Testis (tissue), 3 donors: Measurements from ENCODE around the gene LRIG1. TPM values are rescaled to one million over a fixed set of nuclear protein-coding genes. Genes with fewer than 3 reads are reported as not detected.

Source experiments
- DNase-seq: peaks from one replicate; pipeline ENCODE4 v3.0.0-alpha.2; 2019
- H3K27ac ChIP-seq, 2 donors: fragments of 200-600 bp; sonication (generic); one replicate each; pipeline ENCODE4 v1.5.1; 2019
- H3K27me3 ChIP-seq: fragments of 200-600 bp; sonication (generic); one replicate; pipeline ENCODE4 v1.5.1; 2019
- H3K36me3 ChIP-seq: fragments of 200-600 bp; sonication (generic); one replicate; pipeline ENCODE4 v1.5.1; 2017; ENCODE audit warnings: low read depth; ENCODE audit errors: missing control alignments
- H3K4me1 ChIP-seq: fragments of 200-600 bp; sonication (generic); one replicate; pipeline ENCODE4 v1.5.1; 2019
- H3K4me3 ChIP-seq, 2 donors: fragments of 200-600 bp; sonication (generic); one replicate each; pipeline ENCODE4 v1.5.1; 2017 to 2019
- H3K9me3 ChIP-seq: fragments of 200-600 bp; sonication (generic); one replicate; pipeline ENCODE4 v1.5.1; 2017
- CTCF ChIP-seq, 3 experiments: fragments of 450-650 bp in 2 of 3; fragments of 200-600 bp in 1 of 3; sonication (generic) in 1 of 3; IDR thresholded peaks; one replicate each; pipeline ENCODE4 v1.5.1; 2016 to 2019; ENCODE audit warnings: antibody characterized with exemption in 3 of 3, mild to moderate bottlenecking in 2 of 3, moderate library complexity in 1 of 3
- POLR2A ChIP-seq: fragments of 450-650 bp; IDR thresholded peaks from one replicate; pipeline ENCODE4 v1.6.1; 2017; ENCODE audit warnings: antibody characterized with exemption, mild to moderate bottlenecking, moderate library complexity
- WGBS, 2 donors: methylation state at CpG; one replicate each; pipeline ENCODE4 v1.1.5; 2018; 5-methylcytosine and 5-hydroxymethylcytosine counted together
- intact Hi-C: fragments of 100-400 bp; cut with DNase I; formaldehyde crosslinking; loops from one replicate; pipeline ENCODE4 v1.15.1; 2023; ENCODE audit warnings: low total_unique reads
- polyA plus RNA-seq: library from polyadenylated mRNA; stranded (reverse); fragments of 350-450 nt; fragmentation: Illumina TruSeq; extraction: RNeasy Lipid Tissue Mini Kit (QIAGEN cat#74804); gene quantifications from one replicate; pipeline ENCODE4 v1.2.3, GENCODE V29; 2014; ENCODE audit warnings: low read depth, low replicate concordance; ENCODE audit not compliant: insufficient read depth
- total RNA-seq, 2 donors: library from RNA; depleted of rRNA; stranded (reverse); fragments of >200 nt; gene quantifications; one replicate each; pipeline ENCODE4 v1.2.3, GENCODE V29; 2016

Gene LRIG1
- total and polyA plus RNA-seq, 3 donors from 2014 or later: 62.7 to 107 (median 77.9) TPM

- no peak for DNase-seq
- intact Hi-C loops: no loop called here
- Histone ChIP-seq H3K27me3 (no peaks in the 10 kb centered on the region), H3K4me1 (peaks cover 10% of the 10 kb centered on the region), H3K27ac (no peak overlapping the region), H3K9me3 (no peaks in the 10 kb centered on the region), H3K36me3 (no peaks in the 10 kb centered on the region), H3K4me3 (no peak overlapping the region)
- no peak for TF ChIP-seq CTCF (IDR thresholded peaks at IDR 0.05)
- no peak for TF ChIP-seq POLR2A
- WGBS, 2 donors: 86 to 87% methylated on average over 9 of the region's 9 CpGs
Observed at GRCh38 chr3:66476852-66477381, 23.9 kb downstream of the LRIG1 start.

- H3K27ac ChIP-seq: no peak overlapping the region
- H3K4me3 ChIP-seq: no peak overlapping the region
- peaks cover 2% of the 10 kb centered on the region for H3K4me1 ChIP-seq
- H3K9me3 ChIP-seq: no peaks in the 10 kb centered on the region
- H3K27me3 ChIP-seq: no peaks in the 10 kb centered on the region
- 80% methylated on average over 9 of the region's 9 CpGs for WGBS, 2 donors
- DNase-seq: no peak
- intact Hi-C loops: no loop called here
- H3K36me3 ChIP-seq: no peaks in the 10 kb centered on the region
- TF ChIP-seq POLR2A (no peak), CTCF (IDR thresholded peaks at IDR 0.05) (no peak)
Observed at GRCh38 chr3:66475386-66476020, 25.3 kb downstream of the LRIG1 start.

- Histone ChIP-seq H3K4me3 (no peak overlapping the region), H3K27ac (no peak overlapping the region), H3K9me3 (no peaks in the 10 kb centered on the region), H3K27me3 (no peaks in the 10 kb centered on the region), H3K4me1 (no peaks in the 10 kb centered on the region), H3K36me3 (no peaks in the 10 kb centered on the region)
- intact Hi-C loops: no loop called here
- TF ChIP-seq CTCF (IDR thresholded peaks at IDR 0.05) (no peak), POLR2A (no peak)
- 51 to 60% methylated on average over 11 of the region's 11 CpGs for WGBS, 2 donors
- no peak for DNase-seq
Observed at GRCh38 chr3:66473692-66474091, 27.1 kb downstream of the LRIG1 start.

- Histone ChIP-seq H3K27ac (no peak overlapping the region), H3K27me3 (no peaks in the 10 kb centered on the region), H3K36me3 (no peaks in the 10 kb centered on the region), H3K9me3 (no peaks in the 10 kb centered on the region), H3K4me3 (no peak overlapping the region), H3K4me1 (no peaks in the 10 kb centered on the region)
- no peak for DNase-seq
- TF ChIP-seq CTCF (IDR thresholded peaks at IDR 0.05) (no peak), POLR2A (no peak)
- WGBS, 2 donors: 59 to 63% methylated on average over 4 of the region's 4 CpGs
- intact Hi-C loops: no loop called here
Observed at GRCh38 chr3:66473181-66473580, 27.6 kb downstream of the LRIG1 start.
